SKM-1 treated with dmso at 0.1 percent for 144 hours (cell line): Measurements from ENCODE around the gene SKAP2.

Experiments used
- DNase-seq: peaks from one replicate; lab custom pipeline; 2025; ENCODE audit not compliant: unreplicated experiment; lab: John Stamatoyannopoulos, UW

The SKAP2 gene

GRCh38 chr7:26642416-26642815, 222.0 kb downstream of the SKAP2 start:
- no peak for DNase-seq

DNA sequence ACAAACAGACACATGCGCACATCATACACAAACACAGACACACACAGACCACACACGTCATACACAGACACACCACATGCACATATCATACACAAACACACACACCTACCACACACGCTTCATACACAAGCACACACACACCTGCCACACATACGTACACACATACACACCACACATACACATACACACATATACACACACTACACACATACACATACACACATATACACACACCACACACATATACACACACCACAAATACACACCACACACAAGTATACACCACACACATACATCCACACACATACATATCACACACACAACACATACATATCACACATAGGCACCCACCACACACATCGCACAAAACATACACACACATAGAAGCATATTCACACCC, 224.7 kb downstream of the SKAP2 start:
- no peak for DNase-seq

DNA sequence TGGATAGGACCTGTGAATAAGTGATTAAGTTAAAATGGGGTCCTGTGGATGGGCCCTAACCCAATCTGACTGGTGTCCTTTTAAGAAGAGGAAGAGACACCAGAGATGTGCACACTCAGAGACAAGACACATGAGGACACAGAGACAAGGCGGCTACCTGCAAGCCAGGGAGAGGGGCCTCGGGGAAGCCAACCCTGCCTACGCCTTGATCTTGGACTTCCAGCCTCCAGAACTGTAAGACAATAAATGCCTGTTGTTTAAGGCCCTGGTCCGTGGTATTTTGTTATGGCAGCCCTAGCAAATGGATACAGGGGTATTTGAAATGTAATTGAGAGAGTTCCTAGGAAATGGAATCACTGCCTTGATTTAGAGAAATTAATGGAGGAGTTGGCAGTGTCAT, 225.3 kb downstream of the SKAP2 start:
- no peak for DNase-seq

GRCh38 chr7:26638140-26638539, 226.2 kb downstream of the SKAP2 start:
- no peak for DNase-seq

- DNase-seq: no peak
Measured at GRCh38 chr7:26637610-26638009, 226.8 kb downstream of the SKAP2 start.

DNA sequence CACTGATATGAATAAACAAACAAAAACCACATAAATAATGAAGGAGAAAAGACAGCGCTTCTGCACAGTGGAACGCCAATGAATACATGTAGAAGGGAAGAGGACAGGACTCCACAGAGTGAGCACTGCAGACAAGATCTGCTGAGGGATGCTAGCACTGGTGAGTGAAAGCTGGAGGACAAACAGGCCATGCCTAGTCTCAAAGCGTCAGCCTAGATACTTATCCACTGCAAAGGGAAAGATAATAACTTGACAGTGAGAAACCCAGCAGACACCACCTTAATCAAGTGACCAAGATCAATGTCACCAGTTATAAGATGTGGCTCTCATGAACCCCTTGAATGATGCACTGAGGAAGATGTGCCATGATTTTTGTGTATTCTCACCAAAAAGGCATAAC, 227.6 kb downstream of the SKAP2 start:
- DNase-seq: no peak

DNA sequence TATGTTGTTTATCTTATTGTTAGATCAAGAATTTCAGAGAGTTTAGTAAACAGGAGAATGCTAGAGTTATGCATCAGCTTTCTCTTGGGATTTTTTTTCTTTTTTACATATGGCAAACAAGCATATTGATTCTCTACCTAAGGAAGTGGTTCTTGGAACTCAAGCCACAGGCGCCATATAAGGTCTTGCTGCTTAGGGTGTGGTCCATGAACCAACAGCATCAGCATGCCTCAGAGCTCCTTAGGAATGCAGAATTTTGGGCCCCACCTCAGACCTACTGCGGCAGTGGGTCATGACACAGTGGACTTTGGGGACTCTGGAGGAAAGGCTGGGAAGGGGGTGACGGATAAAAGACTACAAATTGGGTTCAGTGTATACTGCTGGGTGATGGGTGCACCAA, 230.8 kb downstream of the SKAP2 start:
- no peak for DNase-seq

DNA sequence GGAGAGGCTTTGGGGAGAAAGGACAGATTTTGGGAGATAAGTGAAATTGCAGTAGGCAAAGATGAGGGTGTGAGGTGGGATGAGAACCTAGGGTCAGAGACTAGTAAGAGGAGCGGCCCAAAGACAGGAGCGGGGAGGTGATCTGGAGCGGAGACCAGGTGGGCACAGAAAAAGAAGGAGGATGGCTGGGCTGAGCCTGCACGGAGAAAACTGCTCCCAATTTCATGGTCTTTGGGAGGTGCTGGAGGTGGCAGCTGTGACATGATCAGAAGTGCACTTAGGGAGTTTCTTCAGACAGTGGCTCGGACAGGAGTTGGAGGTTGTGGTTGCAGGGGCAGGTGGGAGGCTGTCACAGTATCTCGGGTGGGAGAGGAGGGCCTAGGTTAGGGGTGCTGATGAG, 232.8 kb downstream of the SKAP2 start:
- DNase-seq: no peak

DNA sequence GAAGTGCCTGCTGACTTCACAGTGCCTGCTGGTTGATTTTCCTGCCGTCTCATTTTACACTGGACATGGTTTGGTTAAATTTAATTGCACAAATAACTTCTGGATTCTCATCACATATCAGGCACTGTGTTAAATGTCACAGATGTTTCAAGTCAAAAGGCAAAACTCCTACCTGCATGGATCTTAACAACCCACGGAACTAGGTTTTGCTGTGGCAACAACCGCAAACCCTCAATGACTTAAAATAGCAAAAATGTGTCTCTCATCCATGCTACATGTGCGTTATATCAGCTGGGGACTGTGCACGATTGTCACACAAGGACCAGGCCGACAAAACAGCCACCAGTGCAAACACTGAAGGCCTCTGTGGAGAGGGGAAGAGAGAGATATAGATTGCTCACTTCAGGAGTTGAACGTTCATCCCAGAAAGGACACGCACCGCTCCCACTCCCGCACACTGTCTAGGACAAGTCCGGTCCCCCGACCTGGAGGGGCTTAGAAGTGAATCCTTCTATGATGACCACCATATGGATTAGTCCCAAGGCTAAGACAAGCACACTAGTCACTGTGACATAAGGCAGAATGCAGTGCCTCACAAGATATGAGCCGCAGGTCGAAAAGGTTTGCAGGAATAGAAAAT, 233.3 kb downstream of the SKAP2 start:
- DNase-seq: no peak

GRCh38 chr7:26630361-26630760, 234.0 kb downstream of the SKAP2 start:
- DNase-seq: no peak

- DNase-seq: no peak
Measured at GRCh38 chr7:26629696-26630095, 234.7 kb downstream of the SKAP2 start.

- no peak for DNase-seq
Measured at GRCh38 chr7:26627891-26628341, 236.5 kb downstream of the SKAP2 start.

DNA sequence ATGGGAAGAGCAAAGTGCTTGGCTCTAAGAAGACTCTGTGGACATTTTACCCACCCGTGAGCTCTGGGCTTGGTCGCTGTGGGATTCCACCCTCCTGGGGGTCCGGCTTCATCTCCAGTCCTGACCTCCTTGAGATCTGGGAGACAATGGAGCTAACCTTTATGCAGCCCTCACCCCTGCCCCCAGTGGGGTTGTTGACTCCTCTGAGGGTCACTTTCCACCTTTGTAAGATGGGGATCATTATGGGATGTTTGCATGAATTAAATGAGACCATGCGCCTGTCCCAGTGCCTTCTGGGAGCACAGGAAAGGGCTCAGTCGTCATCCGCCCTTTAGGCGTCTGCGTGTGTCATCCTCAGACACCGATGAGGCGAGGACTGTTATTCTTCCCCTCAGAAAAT, 237.2 kb downstream of the SKAP2 start:
- no peak for DNase-seq

DNA sequence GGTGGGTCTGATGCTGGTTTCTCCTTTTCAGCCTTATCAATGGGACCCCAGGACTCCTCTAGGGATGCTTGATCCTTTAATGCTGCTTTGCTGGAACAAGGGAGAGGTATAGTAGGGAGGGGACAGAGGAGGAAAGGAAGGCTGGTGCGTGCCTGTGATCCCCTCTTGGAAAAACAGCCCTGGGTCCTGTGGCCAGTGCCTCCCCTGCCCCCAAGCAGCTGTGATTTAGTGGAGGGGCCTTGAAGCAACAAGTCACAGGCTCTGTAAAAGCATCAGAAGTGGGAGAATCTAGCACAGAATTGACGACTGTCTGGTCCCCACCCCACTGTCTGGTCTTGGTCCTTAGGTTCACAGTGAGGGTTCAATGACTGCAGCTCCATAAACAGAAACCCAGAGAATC, 237.7 kb downstream of the SKAP2 start:
- DNase-seq: no peak

DNA sequence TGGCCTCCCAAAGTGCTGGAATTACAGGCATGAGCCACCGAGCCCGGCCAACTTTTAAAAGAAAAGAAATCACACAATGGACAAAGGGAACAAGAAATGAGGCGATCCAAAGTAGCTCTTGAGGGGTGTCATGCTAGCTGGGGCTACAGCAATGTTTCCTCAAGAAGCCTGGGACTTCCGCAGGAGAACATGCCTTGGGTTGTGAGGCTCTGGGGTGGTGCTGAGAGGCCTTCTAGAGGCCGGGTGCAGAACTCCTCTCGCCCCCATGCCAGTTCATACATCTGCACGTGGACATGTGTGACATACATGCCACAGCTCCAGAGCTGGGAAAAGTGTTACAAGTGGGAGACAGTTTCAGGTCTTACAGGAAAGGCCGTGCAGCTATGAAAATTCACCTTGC, 238.2 kb downstream of the SKAP2 start:
- DNase-seq: no peak

- no peak for DNase-seq
Measured at GRCh38 chr7:26625286-26625685, 239.1 kb downstream of the SKAP2 start.

DNA sequence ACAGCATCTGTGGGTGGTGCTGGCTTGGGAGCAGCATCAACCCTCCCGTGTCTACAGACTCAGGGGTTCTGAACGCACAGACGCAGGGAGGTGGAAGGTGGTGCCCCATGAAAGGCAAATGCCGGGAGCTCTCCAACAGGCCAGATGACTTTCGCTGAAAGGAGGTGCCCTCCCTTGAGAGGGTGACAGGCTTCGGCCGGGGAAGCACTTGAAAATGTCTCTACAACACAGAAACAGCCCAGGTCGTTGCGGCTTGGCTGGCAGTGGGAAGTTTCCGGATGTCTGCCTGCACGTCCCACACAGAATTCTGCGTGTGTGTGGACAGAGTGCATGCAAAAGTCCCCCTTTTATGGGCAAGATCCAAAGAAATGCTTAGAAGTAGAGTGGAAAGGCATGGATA, 239.6 kb downstream of the SKAP2 start:
- DNase-seq: no peak

- DNase-seq: no peak
Measured at GRCh38 chr7:26624431-26624830, 240.0 kb downstream of the SKAP2 start.

- no peak for DNase-seq
Measured at GRCh38 chr7:26620352-26620751, 244.0 kb downstream of the SKAP2 start.

- no peak for DNase-seq
Measured at GRCh38 chr7:26619348-26619984, 244.9 kb downstream of the SKAP2 start.

DNA sequence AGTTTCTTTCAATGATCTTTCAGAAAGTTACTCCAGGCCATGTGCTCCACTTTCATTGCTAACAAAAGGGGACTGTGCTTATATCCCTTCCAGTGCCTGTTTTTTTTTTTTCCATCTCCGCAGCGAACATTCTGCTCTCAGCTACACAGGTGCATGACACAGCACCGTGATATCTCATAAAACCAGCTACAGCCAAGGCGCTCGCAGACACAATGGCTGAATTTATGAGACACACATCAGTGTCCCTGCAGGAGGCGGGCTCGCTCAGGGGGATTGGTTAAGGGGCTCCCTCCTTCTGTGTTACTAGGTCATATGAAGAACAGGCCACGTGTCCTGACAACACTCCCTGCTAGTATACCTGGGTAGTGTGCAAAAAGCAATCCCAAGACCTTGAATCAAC, 245.5 kb downstream of the SKAP2 start:
- DNase-seq: no peak

DNA sequence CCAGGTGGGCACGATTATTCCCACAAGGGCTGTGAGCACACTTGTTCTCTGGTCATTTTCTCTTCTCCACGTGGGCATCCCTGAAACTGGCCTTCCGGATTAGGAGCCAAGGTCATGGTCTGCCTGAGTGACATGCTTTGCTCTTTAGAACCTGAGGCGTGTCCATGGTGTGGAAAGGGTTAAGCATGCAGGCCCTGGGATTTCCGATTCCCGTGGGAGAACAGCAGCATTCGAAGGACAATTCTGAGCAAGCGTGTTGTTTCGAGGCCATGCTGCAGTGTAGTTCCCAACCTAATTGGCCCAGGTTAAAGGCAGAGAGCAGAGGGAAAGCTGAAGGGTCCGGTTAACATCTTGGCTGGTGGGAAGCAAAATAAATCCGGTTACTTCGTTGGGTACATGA, 245.9 kb downstream of the SKAP2 start:
- DNase-seq: no peak
